Measurements from ENCODE around the gene PLGRKT.
"Not testable (repeated sequence)": the region's sequence is repeated elsewhere in the genome, so short reads cannot be mapped to it uniquely, and the experiment has no call there.

The PLGRKT gene

DNA sequence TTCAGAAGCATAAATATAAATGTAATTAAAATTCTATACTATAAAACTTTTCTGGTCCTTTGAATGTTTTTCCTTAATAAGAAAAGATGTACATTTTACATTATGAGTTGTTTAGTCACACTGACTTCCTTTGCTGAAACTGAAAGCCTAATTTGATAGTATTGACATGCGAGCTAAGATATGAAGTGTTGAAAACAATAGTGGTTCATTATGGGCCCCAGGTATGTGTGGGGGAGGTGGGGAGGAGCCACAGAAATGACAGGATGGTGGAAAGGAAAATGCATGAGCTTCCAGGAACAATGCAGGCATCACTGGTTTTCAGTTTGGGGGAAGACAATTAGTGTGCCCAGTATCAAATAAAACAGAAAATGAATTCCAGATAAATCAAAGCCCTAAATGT is 62.6 kb downstream of the PLGRKT start:
- no peak for DNase-seq

DNA sequence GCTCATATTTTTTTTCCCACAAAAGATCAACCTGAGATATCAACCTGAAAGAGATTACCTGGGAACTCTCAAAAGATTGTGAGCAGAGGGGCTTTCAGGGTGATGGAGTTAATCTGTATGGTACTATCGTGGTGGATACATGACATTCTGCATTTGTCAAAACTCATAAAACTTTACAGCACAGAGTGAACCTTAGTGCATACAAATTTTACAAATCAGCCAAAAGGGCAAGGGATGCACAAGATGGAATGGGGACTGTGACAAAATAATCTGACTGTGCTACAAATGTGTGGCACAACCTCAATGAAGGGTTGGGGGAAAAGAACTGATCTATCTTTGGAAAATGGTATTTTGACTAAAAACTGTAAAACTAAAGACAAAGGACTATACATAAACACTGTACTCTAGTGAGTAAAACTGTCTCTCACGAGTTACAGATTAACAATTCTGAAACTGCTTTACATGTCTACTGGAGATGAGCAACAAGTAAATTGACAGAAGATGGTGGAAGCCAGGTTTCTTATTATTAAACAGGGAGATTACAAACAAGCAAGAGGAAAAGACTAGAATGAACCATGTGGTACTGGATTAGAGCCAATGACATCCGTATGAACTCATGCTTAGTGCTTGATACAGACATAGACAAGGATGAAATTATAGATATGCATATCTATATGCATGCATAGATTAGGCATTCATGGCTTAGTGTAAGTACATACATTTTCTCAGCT is 73.3 kb downstream of the PLGRKT start:
- no peak for DNase-seq

DNA sequence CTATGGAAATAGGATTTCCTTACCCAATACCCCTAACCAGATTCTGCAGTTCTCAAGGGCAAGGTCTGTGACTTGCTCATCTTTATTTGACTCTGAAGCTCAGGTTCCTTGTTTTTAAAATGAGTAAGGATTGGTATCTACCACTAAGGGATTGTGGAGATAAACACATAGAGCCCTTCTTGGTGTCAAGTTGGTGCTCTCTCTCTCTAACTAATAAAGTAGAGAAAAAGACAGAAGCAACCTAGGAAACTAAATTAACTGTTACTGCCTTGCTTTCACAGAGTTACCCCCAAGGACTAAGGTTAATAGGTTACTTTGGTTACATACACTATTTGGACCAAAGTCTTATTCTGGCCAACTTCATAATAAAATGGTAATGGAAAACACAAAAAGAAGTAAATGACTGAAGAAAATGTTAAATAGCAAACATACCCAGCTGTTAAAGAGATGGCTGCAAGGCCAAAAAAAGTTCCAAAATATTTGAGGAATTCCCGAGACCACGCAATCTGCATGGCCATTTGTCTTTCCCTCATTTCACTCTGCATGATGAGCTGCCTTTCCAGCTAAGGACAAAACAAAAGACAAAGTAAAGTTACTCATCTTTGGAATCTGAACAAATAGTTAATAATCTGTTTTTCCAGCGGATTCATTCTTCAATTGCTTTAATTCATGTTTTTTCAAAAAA is 76.3 kb downstream of the PLGRKT start:
- DNase-seq: no peak

DNA sequence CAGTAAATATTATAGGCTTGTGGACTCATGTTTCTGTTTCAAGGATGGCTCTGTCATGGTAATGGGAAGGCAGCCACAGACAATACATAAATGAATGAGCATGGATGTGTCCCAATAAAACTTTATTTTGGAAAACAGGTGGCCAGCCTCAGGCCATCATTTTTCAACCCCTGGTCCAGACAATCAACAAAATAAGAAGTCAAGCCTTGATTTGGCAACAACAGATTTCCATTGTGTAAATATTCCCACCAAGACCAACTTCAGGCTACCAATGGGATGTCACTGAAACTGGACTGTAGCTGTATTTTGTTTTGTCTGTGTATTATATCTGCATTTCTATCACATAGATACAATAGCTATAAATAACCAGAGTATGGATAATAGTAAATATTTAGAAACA is 77.4 kb downstream of the PLGRKT start:
- DNase-seq: no peak

DNA sequence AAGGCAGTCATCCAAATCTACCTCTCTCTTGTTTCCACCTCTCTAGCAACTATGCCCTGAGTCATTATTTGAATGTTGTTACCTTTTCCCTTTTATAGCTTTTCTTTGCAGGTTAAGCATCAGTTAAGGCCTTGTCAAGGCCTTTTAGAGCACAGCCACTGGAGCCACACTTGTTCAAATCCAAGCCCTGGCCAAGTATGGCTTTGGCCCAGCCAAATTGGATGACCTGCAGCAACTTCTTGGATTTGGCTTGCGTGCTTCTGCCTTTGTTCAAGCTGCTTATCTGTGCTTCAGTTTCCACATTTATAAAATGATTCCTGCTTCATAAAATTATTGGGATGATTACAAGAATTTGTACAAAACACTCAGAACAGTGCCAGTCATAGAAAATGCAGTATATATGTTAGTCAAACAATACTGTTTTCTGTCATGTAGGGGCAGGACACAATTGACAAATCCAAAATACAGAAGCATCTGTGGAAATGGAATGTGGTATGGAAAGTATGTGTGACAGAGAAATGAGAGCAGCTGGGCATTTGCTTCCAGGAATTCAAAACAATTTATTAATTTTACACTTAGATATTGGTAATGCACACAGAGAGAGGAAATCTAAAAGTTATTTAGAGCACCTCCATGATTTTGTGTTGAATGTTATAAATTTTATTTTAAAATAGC is 80.2 kb downstream of the PLGRKT start:
- DNase-seq: no peak

DNA sequence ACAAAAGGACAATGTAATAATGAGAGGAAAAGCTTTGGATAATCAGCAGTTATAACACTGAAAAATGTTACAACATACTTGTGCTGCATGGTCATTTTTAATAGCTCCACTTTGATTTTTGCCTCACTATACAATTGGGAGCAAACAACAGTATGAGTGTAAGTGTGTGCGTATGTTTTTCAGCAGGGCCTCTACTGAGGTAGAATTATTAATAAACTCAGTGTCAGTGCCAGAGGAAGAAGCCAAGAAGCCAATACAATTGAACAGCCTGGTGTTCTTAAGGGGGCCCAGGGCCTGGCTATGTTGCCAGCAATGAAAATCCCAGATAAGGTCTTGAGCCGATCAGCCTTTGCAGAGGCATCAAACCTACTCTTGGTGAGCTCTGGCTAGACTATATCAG is 81.9 kb downstream of the PLGRKT start:
- DNase-seq: no peak

DNA sequence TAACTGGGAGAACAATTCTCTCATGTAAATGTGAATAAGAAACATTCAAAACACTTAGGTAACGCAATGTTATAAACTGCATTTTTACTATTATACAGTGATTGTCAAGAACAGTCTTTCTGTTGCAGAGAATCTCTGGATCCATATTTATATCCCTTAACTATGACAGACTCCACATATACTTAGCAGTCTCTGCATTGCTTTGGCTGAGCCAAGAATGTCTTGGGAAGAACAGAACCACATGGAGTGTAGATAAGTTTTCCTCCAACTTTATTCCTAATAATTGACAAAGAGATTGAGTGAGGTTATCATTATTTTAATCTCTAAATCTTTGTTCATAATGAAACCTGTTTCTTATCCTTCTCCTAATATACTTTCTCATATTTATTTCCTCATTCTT is 82.5 kb downstream of the PLGRKT start:
- no peak for DNase-seq

DNA sequence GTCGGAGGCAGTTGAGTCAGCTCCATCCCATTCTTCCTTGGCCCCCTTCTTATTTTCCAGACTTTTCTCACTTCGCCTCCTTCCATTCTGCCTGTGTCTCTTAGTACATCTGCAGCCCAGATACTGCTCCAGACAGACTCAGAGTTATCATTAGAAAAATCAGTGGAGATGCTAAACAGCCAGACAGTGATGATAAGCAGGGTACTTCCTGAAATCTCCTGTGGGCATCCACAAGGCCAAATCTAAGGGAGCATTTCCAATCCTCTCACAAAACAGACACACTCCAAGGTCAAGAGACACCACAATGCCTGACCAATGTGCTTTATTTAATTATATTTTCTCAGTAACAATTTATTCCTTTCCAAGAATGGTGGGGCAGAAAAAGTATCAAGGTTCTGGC is 83.5 kb downstream of the PLGRKT start:
- DNase-seq: no peak

DNA sequence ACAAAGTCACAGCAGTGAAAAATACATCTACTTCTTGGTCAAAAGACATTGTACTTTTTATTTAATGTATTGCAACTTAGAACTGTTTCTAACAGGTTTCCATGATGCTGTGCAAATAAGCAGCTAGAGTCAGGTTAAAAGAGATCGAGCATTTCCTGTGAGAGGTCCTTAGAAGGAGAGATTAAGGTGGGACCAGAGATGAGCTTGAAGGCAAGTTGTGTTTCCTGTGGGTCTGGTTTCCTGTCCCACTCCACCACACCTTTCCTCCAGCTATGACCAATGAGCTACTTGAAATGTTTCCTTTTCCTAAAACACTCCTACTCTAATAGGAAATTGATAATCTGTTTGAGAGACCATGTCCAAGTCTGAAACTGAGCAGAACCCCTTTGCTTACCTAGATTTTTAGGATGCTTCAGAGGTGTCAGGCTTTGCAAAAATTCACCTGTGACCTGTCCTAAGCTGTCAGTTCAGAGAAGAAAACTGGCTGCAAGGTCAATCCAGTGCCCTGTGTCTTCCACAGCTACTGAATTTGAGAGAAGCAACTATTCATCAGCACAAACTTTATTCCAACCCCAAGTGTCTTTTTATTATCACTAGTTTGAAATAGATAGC is 85.0 kb downstream of the PLGRKT start:
- peak; percentile 21 for DNase-seq

DNA sequence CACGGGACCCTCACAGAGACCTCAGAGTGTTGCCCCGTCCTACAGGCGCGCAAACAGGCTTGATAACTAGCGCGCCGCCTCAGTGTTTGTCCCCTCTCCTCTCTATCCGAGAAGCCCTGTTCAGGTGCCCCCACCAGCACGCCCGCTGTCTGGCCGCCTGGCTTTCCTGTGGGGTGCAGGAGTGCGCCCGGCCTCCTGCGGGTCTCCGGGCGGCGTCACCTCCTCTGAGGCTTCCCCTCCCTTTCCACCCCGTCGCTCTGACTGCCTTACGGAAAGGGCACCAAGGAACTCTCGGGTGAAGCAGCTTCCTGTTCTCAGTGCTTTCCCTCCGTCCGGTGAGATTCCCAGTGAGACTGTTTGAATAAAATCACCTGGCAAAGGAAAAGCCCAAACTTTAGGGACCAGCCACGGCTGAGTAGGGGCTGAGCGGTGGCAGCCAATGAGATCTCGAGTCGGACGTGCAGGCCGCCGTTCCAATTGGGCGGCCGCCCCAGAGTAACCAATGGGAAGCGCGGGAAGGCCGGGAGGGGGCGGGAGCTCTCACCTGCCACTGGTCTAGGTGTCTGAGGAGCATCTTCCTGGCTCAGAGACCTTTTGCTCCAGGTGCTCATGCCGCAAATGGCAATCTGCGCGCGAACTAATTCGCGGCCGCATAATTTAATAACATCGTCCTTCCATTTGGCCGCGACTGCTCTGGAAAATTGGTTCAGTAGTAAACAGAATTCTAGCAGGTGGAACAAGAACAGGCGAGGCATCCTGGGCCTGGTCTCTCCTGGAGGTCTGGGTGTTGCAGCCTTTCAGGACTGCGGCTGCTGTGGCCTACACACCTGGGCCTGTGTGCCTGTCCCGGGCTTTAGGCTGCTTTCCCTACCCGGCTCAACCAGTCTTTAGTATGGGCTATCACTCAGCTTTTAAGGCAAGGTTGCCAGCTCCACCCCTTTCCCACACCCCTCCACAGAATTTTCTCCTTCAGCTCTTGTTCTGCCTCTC is 98.4 kb downstream of the PLGRKT start, which contains the start of gene RLN1:
RLN1 (minus strand) TSS at position 885 of the 990 bp plus-strand sequence; CDS start at position 755, 130 bp downstream.
- peak; percentile 35 for DNase-seq

DNA sequence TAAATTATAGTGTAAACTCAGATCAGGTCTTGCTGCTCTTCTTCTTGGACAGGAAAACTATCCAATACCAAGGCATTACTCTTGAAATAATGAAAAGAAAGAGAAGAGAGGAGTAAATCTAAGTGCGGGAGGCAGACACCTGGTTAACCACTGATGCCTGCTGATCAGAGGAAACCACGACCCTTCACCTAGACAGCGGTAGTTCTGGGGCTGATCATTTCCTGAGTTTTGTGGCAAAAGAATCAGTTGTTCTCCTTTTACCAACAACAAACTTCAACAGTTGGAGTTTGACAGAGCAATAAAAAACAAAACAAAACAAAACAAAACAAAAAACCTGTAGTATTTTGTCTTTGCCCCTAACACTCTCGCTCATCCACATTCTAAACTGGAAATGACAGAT is 101.0 kb downstream of the PLGRKT start:
- peak; percentile 66 for DNase-seq

DNA sequence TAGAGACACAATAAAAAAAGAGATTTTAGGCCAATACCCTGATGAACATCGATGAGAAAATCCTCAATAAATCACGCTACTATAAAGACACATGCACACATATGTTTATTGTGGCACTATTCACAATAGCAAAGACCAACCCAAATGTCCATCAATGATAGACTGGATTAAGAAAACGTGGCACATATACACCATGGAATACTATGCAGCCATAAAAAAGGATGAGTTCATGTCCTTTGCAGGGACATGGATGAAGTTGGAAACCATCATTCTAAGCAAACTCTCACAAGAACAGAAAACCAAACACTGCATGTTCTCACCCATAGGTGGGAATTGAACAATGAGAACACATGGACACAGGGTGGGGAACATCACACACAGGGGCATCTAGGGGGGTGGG is 106.4 kb downstream of the PLGRKT start:
- DNase-seq: not testable (repeated sequence)

DNA sequence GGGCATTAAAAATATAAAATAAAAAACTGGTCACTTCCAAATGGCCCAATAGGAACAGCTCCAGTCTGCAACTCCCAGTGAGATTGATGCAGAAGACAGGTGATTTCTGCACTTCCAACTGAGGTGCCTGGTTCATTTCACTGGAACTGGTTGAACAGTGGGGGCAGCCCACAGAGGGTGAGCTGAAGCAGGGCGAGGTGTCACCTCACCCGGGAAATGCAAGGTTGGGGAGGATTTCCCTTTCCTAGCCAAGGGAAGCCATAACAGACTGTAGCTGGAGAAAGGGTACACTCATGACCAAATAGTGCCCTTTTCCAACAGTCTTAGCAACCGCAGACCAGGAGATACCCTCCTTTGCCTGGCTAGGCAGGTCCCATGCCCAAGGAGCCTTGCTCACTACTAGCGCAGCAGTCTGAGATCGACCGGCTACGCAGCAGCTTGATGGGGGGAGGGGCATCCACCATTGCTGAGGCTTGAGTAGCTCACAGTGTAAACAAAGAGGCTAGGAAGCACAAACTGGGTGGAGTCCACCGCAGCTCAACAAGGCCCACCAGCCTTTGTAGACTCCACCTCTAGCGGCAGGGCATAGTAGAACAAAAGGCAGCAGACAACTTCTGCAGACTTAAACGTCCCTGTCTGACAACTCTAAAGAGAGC is 110.7 kb downstream of the PLGRKT start:
- DNase-seq: peak; percentile 53

DNA sequence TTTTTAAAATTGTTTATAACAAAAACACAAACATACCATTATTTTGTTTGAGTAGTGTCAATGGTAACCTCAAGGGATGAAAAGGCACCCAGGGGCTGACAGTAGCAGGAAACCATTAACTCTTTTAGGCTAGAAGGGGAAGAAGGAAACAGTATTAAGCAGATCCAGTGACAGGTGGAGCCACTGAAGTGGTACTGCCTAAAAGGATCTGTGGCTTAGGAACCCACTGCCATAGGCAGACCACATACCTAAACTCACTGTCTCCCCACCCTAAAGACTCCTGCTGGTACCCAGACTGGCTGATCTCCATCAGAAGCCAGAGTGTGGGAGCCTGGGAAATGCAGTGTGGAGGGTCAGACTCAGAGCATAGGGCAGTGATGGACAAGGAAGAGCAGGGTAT is 111.5 kb downstream of the PLGRKT start:
- DNase-seq: no peak

DNA sequence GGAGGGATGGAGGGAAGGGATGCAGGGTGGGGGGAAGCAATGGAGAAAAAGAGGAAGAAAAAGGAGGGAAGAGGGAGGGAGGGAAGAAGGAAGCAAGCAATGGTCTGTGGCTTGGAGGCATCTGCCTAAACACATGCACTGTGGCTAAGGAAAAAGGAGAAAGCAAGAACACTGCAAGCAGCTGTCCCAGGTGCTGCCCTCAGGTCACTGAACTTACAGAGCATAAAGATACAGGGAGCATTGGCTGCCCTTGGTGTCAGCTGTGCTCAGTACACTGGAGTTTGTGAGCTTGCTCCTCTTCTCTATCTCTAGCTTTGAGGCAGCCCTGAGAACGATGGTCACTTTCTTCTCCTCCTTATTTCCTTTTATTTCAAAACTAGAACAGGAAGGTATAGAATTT is 116.1 kb downstream of the PLGRKT start:
- DNase-seq: not testable (repeated sequence)

DNA sequence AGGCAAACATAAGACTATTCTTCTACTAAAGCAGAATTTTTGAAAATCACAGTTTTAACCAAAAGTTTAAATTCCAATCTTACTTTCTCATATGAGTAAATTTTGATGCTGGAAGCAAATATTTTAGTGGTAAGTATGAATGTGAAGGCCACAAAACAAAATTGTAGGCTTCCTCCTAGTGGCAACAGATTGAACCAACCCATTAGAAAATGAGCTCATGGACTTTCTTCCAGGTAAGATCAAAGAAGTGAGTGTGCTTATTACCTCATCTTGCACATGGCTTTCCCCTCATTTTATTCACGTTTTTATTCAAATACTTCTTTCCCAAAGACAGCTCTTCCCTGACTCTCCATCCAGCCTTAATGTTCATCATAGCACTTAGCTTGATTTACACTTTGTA is 116.7 kb downstream of the PLGRKT start:
- DNase-seq: no peak

DNA sequence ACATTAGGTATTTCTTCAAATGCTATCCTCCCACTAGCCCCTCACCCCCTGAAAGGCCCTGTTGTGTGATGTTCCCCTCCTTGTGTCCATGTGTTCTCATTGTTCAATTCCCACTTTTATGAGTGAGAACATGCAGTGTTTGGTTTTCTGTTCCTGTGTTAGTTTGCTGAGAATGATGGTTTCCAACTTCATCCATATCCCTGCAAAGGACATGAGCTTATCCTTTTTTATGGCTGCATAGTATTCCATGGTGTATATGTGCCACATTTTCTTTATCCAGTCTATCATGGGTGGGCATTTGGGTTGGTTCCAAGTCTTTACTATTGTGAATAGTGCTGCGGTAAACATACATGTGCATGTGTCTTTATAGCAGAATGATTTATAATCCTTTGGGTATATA is 121.3 kb downstream of the PLGRKT start:
- DNase-seq: not testable (repeated sequence)

DNA sequence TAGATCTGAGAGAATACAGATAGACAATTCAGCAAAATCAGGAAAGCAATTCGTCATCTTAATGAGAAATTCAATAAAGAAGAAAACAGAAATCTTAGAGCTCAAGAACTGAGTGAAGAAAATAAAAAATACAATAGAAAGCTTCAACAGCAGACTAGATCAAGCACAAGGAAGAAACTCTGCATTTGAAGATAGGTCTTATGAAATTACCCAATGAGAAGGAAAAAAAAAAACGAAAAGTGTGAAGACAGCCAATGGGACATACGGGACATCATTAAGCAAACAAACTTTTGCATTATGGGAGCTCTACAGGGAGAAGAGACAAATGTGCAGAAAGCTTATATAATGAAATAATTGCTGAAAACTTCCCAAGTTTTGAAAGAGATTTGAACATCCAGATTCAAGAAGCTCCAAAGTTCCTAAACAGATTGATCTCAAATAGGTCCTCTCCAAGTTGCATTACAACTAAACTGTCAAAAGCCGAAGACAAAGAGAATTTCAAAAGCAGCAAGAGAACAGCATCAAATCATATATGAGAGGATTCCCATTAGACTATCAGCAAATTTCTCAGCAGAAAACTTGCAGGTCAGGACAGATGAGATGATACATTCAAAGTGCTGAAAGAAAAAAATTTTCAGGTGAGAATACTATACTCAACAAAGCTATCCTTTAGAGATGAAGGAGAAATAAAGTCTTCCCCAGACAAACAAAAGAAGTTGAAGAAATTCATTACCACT is 122.4 kb downstream of the PLGRKT start:
- DNase-seq: no peak

DNA sequence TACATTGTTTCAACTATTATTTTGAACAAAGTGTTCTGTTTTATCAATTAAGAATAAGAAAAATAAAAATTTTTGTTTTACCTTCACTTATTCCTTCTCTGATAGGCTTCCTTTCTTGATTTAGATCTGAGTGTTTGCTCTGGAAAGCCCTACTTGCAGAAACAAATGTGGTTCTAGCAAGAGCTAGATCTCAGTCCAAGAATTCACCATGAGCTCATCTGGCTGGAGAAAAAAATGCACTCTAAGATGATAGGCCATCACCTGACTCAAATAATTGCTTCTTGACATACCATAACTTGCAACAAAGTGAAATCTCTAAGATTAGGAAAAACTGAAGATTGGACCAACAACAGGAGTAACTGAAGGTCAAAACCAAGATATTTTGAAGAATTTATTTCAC is 126.9 kb downstream of the PLGRKT start:
- DNase-seq: no peak

Measured in central memory CD4-positive, alpha-beta T cell (primary cell).